T-cell (primary cell): ENCODE results near the gene ANKS1A. TPM values are rescaled to one million over a fixed set of nuclear protein-coding genes. Genes with fewer than 3 reads are reported as not detected.
"Not testable (repeated sequence)": the region's sequence is repeated elsewhere in the genome, so short reads cannot be mapped to it uniquely, and the experiment has no call there.

ENCODE experiments used
- ATAC-seq, 4 experiments: fragments of 200-7000 bp in 3 of 4; fragments of 150-1000 bp in 1 of 4; cut with Tn5 transposase; replicated peaks in 1 of 4; 1 replicate in 3 of 4; 2 replicates in 1 of 4; pipeline ENCODE4 v1.10.0; 2021; ENCODE audit warnings: moderate library complexity in 3 of 4, mild to moderate bottlenecking in 2 of 4, moderate number of reproducible peaks in 1 of 4
- CTCF ChIA-PET, 2 donors: fragments of 300-600 bp; sonication (Branson Sonifier 250); formaldehyde crosslinking; loops; one replicate each; lab custom pipeline; 2022; ENCODE audit warnings: antibody characterized with exemption in 2 of 2; lab: Charles Lee
- POLR2A ChIA-PET, 2 donors: fragments of 300-600 bp; sonication (Branson Sonifier 250); formaldehyde crosslinking; loops; one replicate each; lab custom pipeline; 2022; ENCODE audit warnings: antibody characterized with exemption in 2 of 2; lab: Charles Lee
- DNase-seq, 35 experiments: peaks; one replicate each; pipeline versions ENCODE4 v3.0.0 to v3.0.0-alpha.2; 2013 to 2023
- H3K27ac ChIP-seq: one replicate; pipeline ENCODE4 v1.5.1; 2013; ENCODE audit warnings: low read length
- H3K27me3 ChIP-seq, 2 experiments: replicated peaks in 1 of 2; 1 replicate in 1 of 2; 2 replicates in 1 of 2; pipeline versions ENCODE4 v1.6.1 to v1.7.0; 2013; ENCODE audit warnings: low read length in 1 of 2, mixed read lengths in 1 of 2; ENCODE audit not compliant: control insufficient read depth in 2 of 2, insufficient read depth in 2 of 2; ENCODE audit errors: extremely low read depth in 1 of 2
- H3K36me3 ChIP-seq, 2 donors: 1 replicate in 1 of 2; 2 replicates in 1 of 2; pipeline versions ENCODE4 v1.6.1 to v1.7.0; 2013; ENCODE audit warnings: low read length in 1 of 2; ENCODE audit not compliant: control insufficient read depth in 2 of 2, insufficient read depth in 1 of 2; ENCODE audit errors: extremely low read depth in 1 of 2
- H3K4me1 ChIP-seq, 2 experiments: 1 replicate in 1 of 2; 2 replicates in 1 of 2; pipeline versions ENCODE4 v1.6.1 to v1.7.0; 2013; ENCODE audit warnings: low read length in 2 of 2, mixed read lengths in 1 of 2; ENCODE audit not compliant: insufficient read depth in 2 of 2, control insufficient read depth in 1 of 2; ENCODE audit errors: extremely low read depth in 1 of 2
- H3K4me3 ChIP-seq, 2 donors: 1 replicate in 1 of 2; 2 replicates in 1 of 2; pipeline versions ENCODE4 v1.5.1 to v1.7.0; 2013; ENCODE audit warnings: mild to moderate bottlenecking in 2 of 2, low read length in 1 of 2, moderate library complexity in 1 of 2; ENCODE audit not compliant: control insufficient read depth in 1 of 2; ENCODE audit errors: extremely low read depth in 1 of 2
- H3K9me3 ChIP-seq: 2 replicates; pipeline ENCODE4 v1.7.0; 2013
- H3K27ac Mint-ChIP-seq, 2 donors: one replicate each; pipeline ENCODE4 v1.8.0; 2020 to 2021; ENCODE audit warnings: mild to moderate bottlenecking in 2 of 2, mixed read lengths in 2 of 2
- H3K27me3 Mint-ChIP-seq, 2 donors: one replicate each; pipeline ENCODE4 v1.8.0; 2021 to 2022; ENCODE audit warnings: mixed read lengths in 2 of 2
- H3K36me3 Mint-ChIP-seq: one replicate; pipeline ENCODE4 v1.8.0; 2021; ENCODE audit warnings: mixed read lengths
- H3K4me1 Mint-ChIP-seq, 3 donors: one replicate each; pipeline ENCODE4 v1.8.0; 2020 to 2022; ENCODE audit warnings: mixed read lengths in 3 of 3, mild to moderate bottlenecking in 1 of 3
- H3K4me3 Mint-ChIP-seq, 3 donors: one replicate each; pipeline ENCODE4 v1.8.0; 2020 to 2022; ENCODE audit warnings: mild to moderate bottlenecking in 3 of 3, mixed read lengths in 3 of 3, moderate library complexity in 3 of 3
- H3K9me3 Mint-ChIP-seq, 3 donors: one replicate each; pipeline ENCODE4 v1.8.0; 2020 to 2022; ENCODE audit warnings: mixed read lengths in 3 of 3
- WGBS: methylation state at CpG from one replicate; pipeline ENCODE4 v1.1.5; 2013; ENCODE audit warnings: missing lambda C conversion rate; ENCODE audit not compliant: insufficient coverage; 5-methylcytosine and 5-hydroxymethylcytosine counted together
- total RNA-seq, 35 experiments: library from RNA in 6 of 35; stranded (reverse) in 6 of 35; fragments of 120-200 nt in 1 of 35; gene quantifications; one replicate each; pipeline versions ENCODE4 v1.2.1 to v1.2.4 and lab custom pipeline; 2013 to 2026

ANKS1A gene
- total RNA-seq, 5 donors from 2014 or later (not counting 1 experiment from before 2014, with no cell fraction given) = 11.1 to 14.4 (median 11.7) TPM

DNA sequence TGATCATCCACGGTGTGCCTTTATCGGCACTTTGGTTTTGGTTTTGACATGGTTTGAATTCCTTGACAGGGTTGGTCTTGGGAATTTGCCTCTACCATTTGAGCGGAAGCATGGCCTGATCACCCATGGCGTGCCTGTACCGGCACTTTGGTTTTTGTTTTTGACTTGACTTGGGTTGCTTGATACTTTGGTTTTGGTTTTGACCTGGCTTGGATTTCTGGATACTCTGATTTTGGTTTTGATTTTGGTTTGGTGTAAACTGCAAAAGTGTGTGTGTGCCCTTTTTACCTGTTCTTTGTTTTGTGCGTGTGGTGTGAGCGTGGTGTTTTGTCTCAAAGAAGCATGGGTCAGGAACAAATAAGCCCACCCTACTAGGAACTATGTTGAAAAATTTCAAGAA, 110.1 kb downstream of the ANKS1A start:
- H3K4me1 ChIP-seq, H3K4me3 ChIP-seq, H3K27me3 ChIP-seq, H3K4me3 Mint-ChIP-seq, ATAC-seq, H3K27ac Mint-ChIP-seq, POLR2A ChIA-PET, CTCF ChIA-PET, H3K27ac ChIP-seq, H3K27me3 Mint-ChIP-seq, H3K4me1 Mint-ChIP-seq, H3K9me3 ChIP-seq, DNase-seq, H3K9me3 Mint-ChIP-seq: not testable (repeated sequence)
- H3K36me3 ChIP-seq = peaks cover 0 to 10% of the 10 kb centered on the region in 2 donors
- 100% methylated on average over 4 of the region's 7 CpGs for WGBS
- peaks cover 42% of the 10 kb centered on the region for H3K36me3 Mint-ChIP-seq

DNA sequence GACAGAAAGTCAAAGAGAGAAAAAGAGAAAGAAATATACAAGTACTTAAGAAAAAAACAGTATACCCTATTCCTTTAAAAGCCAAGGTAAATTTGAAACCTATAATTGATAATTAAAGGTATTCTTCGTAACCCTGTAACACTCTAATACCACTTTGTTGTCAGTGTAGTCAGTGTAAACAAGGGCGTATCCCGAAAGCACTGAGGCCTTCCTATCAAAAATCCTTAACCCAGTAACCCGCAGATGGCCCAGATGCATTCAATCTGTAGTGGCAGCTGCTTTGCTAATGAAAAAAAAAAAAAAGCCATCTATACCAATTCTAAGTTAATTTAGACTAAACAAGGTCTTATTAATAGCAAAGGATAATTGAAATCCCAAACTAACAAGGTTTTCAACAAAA, 110.9 kb downstream of the ANKS1A start:
- H3K27me3 Mint-ChIP-seq, H3K9me3 ChIP-seq, H3K4me1 ChIP-seq, ATAC-seq, DNase-seq, H3K9me3 Mint-ChIP-seq, H3K27me3 ChIP-seq, H3K4me3 ChIP-seq, H3K27ac Mint-ChIP-seq, H3K4me3 Mint-ChIP-seq, H3K36me3 ChIP-seq, CTCF ChIA-PET, H3K27ac ChIP-seq, H3K4me1 Mint-ChIP-seq: not testable (repeated sequence)
- POLR2A ChIA-PET = interaction anchor here in 1 of 2 donors (0.6 kb wide), 1 partner anchor 205 kb away, joined by 3 read pairs; no protein-coding TSS in a partner anchor
- peaks cover 36% of the 10 kb centered on the region for H3K36me3 Mint-ChIP-seq
- WGBS = no CpG with 5 or more reads among the region's 4 CpGs

GRCh38 chr6:35001349-35001748, 112.3 kb downstream of the ANKS1A start:
- H3K27me3 Mint-ChIP-seq, H3K4me1 Mint-ChIP-seq, H3K9me3 ChIP-seq, DNase-seq, H3K9me3 Mint-ChIP-seq, CTCF ChIA-PET, H3K27me3 ChIP-seq, H3K36me3 ChIP-seq, H3K27ac ChIP-seq, POLR2A ChIA-PET, H3K4me3 Mint-ChIP-seq, H3K4me3 ChIP-seq, H3K27ac Mint-ChIP-seq, ATAC-seq, H3K4me1 ChIP-seq: not testable (repeated sequence)
- WGBS = 100% methylated on average over 2 of the region's 6 CpGs
- peaks cover 37% of the 10 kb centered on the region for H3K36me3 Mint-ChIP-seq

DNA sequence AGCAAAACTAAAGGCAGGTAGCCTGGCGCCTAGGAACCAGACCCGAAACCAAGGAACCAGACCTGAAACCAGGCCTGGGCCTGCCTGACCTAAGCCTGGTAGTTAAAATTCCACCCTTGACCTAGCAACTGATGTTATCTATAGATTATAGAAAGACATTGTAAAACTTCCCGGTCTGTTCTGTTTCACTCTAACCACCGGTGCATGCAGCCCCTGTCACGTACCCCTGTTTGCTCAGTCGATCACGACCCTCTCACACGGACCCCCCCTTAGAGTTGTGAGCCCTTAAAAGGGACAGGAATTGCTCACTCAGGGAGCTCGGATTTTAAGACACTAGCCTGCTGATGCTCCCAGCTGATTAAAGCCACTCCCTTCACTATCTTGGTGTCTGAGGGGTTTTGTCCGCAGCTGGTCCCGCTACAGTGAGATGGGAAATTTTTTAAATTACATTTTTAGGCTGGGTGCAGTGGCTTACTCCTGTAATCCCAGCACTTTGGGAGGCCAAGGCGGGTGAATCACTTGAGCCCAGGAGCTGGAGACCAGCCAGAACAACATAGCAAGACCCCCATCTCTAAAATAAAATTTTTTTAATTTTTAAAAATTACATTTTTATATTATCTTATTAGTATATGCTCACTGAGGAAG, 115.0 kb downstream of the ANKS1A start:
- H3K4me1 ChIP-seq, H3K27ac ChIP-seq, H3K9me3 ChIP-seq, H3K4me1 Mint-ChIP-seq, H3K4me3 ChIP-seq, H3K36me3 ChIP-seq, H3K27me3 Mint-ChIP-seq, ATAC-seq, CTCF ChIA-PET, H3K4me3 Mint-ChIP-seq, DNase-seq, H3K27ac Mint-ChIP-seq, H3K9me3 Mint-ChIP-seq, H3K27me3 ChIP-seq: not testable (repeated sequence)
- peaks cover 33% of the 10 kb centered on the region for H3K36me3 Mint-ChIP-seq
- POLR2A ChIA-PET = interaction anchor here in 1 of 2 donors (0.6 kb wide), 1 partner anchor 101 kb away, joined by 6 read pairs; no protein-coding TSS in a partner anchor
- WGBS = no CpG with 5 or more reads among the region's 12 CpGs

- Histone ChIP-seq H3K36me3 (peaks cover 0 to under 1% of the 10 kb centered on the region in 2 donors), H3K4me1 (no peaks in the 10 kb centered on the region), H3K27ac (no peak overlapping the region), H3K4me3 (no peak overlapping the region), H3K9me3 (no peaks in the 10 kb centered on the region), H3K27me3 (no peaks in the 10 kb centered on the region)
- Mint-ChIP-seq H3K9me3 (no peaks in the 10 kb centered on the region), H3K27me3 (no peaks in the 10 kb centered on the region), H3K36me3 (peaks cover 28% of the 10 kb centered on the region), H3K4me3 (no peak overlapping the region), H3K4me1 (no peaks in the 10 kb centered on the region), H3K27ac (no peak overlapping the region)
- no CpG with 5 or more reads among the region's 2 CpGs for WGBS
- DNase-seq = no peak
- no peak for ATAC-seq
- CTCF ChIA-PET = no interaction called here
- POLR2A ChIA-PET = no interaction called here
These were observed 118.0 kb downstream of the ANKS1A start for GRCh38 chr6:35007016-35007415.

DNA sequence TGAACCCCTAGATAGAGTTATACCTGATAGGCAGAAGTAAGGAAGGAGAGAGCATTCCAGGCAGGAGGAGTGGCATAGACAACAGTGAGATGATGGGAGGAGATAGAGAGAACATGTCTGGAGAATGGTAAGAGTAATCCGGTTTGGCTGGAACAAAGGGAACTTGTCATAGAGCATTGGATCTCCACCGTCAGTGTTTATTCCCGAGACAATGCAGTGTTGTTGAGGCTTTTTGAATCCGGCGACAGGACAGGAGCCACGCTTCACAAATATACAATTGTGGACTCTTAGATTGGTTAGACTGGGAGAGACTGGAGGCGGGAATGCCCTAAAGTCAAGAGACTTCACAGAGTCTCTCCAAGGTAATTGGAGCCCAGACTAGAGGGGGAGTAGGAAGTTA, 119.8 kb downstream of the ANKS1A start:
- peaks cover 19% of the 10 kb centered on the region for H3K36me3 Mint-ChIP-seq
- Histone ChIP-seq H3K36me3 (peaks cover 0 to 5% of the 10 kb centered on the region in 2 donors), H3K9me3 (no peaks in the 10 kb centered on the region), H3K4me3 (no peak overlapping the region), H3K27ac (no peak overlapping the region), H3K27me3 (no peaks in the 10 kb centered on the region), H3K4me1 (no peaks in the 10 kb centered on the region)
- ChIA-PET CTCF (no interaction called here), POLR2A (no interaction called here)
- no peak for ATAC-seq
- no peaks in the 10 kb centered on the region for H3K4me1 Mint-ChIP-seq
- no peak overlapping the region for H3K27ac Mint-ChIP-seq
- 100% methylated on average over 5 of the region's 7 CpGs for WGBS
- no peak for DNase-seq
- H3K9me3 Mint-ChIP-seq = no peaks in the 10 kb centered on the region
- H3K27me3 Mint-ChIP-seq = no peaks in the 10 kb centered on the region
- no peak overlapping the region for H3K4me3 Mint-ChIP-seq
